DMS153 (cell line): ENCODE results near the gene MMP23B.
"Not testable (repeated sequence)": the region's sequence is repeated elsewhere in the genome, so short reads cannot be mapped to it uniquely, and the experiment has no call there.

Experiments used
- DNase-seq: peaks from one replicate; lab custom pipeline; 2025; lab: John Stamatoyannopoulos, UW

Gene MMP23B

GRCh38 chr1:1631782-1632420 lies at the start of gene MMP23B:
Gene MMP23B (plus strand): TSS chr1:1632173. CDS start chr1:1632219, 46 bp downstream.
- DNase-seq, result no peak

- DNase-seq, result no peak
Observed at GRCh38 chr1:1582585-1583346, 49.2 kb upstream of the MMP23B start.

- DNase-seq, result no peak
Observed at GRCh38 chr1:1583347-1584010, 48.5 kb upstream of the MMP23B start.

- no peak for DNase-seq
Observed at GRCh38 chr1:1591452-1591851, 40.5 kb upstream of the MMP23B start.

GRCh38 chr1:1593834-1594601 lies 38.0 kb upstream of the MMP23B start:
- no peak for DNase-seq

GRCh38 chr1:1594602-1595260 lies 37.2 kb upstream of the MMP23B start:
- peak; percentile 56 for DNase-seq

DNA sequence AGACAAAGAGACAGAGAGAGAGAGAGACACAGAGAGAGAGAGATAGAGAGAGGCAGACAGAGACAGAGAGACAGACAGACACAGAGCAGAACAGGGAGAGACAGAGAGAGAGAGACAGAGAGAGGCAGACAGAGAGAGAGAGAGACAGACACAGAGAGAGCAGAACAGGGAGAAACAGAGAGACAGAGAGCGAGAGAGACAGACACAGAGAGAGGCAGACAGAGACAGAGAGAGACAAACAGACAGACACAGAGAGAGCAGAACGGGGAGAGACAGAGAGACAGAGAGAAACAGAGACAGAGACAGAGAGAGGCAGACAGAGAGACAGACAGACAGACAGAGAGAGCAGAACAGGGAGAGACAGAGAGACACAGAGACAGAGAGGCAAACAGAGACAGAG lies 36.6 kb upstream of the MMP23B start:
- not testable (repeated sequence) for DNase-seq

DNA sequence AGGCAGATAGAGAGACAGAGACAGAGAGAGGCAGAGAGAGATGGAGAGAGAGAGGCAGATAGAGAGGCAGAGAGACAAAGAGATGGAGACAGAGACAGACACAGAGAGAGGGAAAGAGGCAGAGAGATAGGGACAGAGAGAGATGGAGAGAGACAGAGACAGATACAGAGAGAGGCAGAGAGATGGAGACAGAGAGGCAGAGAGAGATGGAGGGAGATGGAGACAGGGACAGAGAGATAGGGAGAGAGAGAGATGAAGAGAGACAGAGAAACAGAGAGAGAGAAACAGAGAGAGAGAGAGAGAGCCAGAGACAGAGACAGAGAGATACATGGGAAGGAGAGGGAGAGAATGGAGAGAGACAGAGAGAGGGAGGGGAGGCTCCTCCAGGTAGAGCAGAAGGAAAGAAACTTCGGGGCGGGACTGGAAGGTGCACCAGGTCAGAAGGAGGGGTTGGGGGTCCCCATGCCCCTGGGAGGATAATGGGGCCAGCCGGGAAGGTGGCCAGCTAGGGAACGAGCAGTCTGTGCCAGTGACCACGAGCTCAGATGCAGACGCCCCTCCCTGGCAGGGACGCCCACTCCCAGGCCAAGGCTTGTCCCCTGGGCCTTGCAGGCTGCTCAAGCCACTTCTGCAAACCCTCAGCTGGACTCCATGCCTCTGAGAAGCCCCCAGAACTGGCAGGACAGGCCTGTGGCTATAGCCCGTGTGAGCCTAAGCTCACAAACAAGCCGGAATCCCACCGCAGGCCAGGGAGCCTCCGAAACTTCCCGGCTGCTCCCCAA lies 35.3 kb upstream of the MMP23B start:
- DNase-seq, result no peak

DNA sequence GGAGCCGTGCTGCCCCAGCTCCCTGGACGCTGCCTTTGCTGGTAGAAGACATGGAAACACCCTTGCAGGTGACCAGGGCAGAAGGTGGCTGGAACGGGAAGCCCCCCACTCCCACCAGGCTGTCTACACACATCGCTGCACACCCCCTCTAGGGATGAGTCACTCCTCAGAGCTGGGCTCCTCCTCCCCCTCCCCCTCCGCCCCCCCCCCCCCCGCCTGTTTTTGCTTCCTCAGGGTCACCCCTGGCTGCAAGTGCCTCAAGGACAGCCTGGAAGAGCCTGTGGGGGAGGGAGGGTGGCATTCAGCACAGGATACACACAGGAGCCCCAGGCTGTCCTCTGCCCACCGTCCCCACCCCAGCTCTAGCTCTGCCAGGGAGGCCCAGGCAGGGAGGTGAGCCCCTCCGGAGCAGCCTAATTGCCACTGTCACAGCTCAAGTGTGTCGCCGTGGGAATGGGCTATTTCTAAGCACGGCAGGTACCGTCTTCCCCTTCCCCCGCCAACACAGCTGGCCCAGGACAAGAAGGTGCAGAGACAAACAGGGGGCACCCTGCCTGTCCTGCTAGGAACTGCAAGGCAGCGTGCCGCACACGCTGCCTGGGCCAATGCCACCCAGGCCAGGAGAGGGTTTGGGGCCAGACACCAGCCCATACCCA lies 34.6 kb upstream of the MMP23B start:
- DNase-seq, result no peak

DNA sequence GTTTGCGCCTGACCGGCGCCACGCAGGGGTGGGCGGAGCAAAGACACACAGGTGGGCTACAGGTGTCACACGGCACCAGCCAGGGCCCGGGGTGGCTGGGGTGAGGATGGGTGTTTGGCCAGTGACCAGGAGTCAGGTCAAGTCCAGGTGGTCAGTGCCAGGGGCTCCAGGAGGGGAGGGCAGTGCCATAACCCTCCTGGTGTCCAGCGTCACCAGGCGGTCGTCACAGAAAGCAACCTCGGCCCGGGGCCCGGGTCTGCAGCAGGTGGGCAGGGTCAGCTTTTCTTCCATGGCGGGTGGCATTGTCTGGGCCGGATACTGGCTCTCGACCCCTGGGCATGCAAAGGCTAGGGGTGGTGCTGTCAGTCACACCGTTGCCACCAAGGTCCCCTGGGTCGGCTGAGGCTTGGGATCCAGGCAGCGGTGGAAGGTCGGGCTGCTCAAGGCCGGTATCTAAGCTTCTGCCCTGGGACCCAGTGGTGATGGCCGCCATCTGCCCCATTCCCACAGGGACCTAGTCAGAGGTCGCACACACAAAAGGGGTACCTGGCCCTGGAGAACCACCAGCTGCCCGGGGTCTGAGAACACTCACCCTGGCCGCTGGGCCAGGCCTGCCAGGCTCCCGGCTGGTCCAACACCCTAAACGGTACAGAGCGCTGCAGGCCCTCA lies 33.8 kb upstream of the MMP23B start:
- DNase-seq, result no peak

- DNase-seq, result no peak
Observed at GRCh38 chr1:1598720-1599029, 33.3 kb upstream of the MMP23B start.

DNA sequence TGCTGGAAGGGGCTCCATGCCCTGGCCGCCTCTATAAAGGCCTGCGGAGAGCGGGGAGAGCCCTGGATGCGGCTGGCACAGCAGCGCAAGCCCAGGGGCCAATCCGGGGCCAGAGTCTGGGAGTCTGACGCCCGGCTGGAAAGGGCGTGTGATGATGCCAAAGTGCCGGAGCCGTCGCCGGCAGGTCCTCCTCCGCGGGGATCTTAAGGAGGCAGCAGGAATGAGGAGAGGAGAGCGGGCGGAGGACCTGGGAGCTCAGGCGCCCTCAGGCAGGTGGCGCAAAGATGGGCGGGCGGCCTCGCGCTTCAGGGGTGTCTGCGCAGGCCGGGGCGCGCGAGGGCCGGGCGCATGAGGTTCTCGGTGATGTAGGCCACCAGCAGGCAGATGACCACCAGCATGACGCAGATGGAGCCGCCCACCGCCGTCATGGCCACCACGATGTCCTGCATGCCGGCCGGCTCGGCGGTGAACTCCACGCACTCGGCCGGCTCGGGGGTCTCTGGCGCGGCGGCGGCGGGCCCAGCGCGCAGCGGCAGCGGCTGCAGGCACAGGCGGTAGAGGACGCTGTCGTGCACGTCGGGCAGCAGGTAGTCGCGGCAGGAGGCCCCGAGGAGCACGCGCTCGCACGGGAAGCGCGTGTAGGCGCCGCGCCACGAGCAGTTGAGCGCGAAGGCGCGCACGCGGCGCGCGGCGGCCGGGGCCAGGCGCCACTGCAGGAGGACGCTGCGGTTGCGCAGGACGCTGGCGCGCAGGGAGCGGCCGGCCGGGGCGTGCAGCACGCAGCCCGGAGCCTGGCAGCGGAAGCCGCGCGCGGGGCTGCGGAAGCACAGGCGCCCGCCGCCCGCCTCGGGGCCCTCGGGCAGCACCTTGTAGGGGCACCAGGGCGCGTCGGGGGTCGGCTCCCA lies 32.7 kb upstream of the MMP23B start:
- no peak for DNase-seq

DNA sequence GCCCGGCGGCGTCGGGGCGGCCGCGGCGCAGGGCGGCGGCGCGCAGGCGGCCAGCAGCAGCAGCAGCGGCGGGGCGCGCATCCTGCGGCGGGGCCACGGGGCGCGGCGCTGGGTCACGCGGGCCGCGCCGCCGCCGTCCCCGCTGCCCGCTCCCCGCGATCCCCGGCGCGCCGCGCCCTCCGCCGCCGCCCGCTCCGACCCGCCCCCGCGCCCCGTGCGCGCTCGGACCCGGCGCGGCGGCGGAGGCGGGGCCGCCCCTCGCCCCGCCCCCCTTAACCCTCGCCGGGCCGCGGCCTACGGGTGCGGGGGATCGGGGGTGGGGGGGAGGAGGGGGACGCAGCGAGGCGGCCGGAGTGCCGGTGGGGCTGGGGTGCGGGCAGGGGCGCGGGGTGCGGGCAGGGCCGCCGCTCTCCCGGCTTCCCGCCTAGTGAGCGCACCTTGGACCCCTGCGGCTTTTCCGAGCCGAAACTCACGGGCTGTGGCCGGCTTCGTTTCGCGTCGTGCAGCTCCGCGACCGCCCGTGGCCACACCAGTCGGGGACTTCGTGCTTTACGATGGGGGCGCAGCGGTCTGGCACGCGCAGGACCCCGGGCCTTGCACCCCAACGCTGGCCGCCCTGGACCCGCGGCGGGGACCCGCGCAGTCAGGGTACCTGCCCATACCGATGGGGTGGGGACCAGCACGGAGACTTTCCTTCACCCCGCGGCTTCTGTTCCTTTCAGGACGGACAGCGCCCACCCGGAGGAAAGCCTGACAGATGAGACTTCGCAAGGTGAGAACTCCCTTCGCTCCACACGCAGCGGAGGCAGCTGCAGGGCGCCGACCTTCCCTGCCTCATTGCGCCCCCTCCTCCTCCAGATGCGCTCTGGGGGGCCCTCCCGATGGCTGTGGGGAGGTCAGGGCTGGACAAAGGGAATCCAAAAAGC lies 31.8 kb upstream of the MMP23B start, which contains the start of gene FNDC10:
FNDC10 (minus strand) TSS at position 201 of the 926 bp plus-strand sequence; CDS start at position 81, 120 bp downstream.
- no peak for DNase-seq

- DNase-seq, result no peak
Observed at GRCh38 chr1:1600861-1601563, 31.0 kb upstream of the MMP23B start.

DNA sequence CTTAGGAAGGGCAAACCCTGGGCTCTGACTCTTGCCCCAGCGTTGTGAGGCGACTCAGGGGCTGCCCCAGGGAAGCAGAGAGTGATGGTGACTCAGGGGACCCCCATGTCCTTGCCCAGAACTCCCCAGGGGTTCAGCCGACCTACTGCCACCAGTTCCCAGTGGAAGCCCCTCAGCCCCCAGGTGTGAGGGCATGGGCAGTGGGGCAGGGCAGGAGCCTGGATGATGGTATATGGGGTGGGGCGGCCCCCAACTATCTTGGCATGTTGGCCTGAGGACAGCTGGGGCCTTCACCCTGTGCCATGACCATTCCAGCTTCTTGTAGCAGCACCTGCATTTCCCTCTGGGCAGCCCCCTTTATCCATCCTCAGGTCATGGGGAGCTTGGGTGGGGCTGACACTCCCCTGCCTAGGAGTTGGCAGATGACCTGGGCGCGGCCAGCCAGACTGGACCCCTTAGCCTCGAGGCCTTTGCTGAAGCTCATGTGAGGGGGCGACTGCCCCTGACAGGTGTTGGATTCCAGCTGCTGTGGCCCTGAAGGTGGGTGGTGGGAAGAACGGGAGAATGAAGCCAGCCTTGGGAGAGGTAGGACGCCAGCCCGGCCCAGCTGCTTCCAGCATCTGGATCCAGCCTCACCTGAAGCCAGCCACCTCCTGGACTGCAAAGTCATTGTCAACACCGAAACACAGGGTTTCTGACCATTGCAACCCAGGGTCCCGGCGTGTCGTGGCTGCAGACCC lies 30.2 kb upstream of the MMP23B start:
- no peak for DNase-seq

- DNase-seq, result no peak
Observed at GRCh38 chr1:1602304-1602967, 29.5 kb upstream of the MMP23B start.
